Fibroblast of villous mesenchyme (primary cell): ENCODE results near the gene MBD5. TPM values are rescaled to one million over a fixed set of nuclear protein-coding genes. Genes with fewer than 3 reads are reported as not detected.

Experiments used
- DNase-seq: peaks from one replicate; pipeline ENCODE4 v3.0.0-alpha.2; 2010; ENCODE audit warnings: low read depth
- H3K4me3 ChIP-seq: 2 replicates; pipeline ENCODE4 v1.5.1; 2011; ENCODE audit warnings: low read depth, mild to moderate bottlenecking, low read length
- CTCF ChIP-seq: IDR thresholded peaks from 2 replicates; pipeline ENCODE4 v1.5.1; 2012; ENCODE audit warnings: low read depth, mild to moderate bottlenecking, low read length; ENCODE audit not compliant: insufficient read depth
- total RNA-seq: library from RNA; depleted of rRNA; stranded (reverse); fragments of >200 nt; gene quantifications from 2 replicates; pipeline ENCODE4 v1.2.3, GENCODE V29; 2012

Gene MBD5
- total RNA-seq, 1 donor: 35.0 TPM

GRCh38 chr2:148172131-148172753, 151.4 kb downstream of the MBD5 start:
- DNase-seq: no peak
- TF ChIP-seq CTCF: no peak

GRCh38 chr2:148173168-148173567, 152.3 kb downstream of the MBD5 start:
- no peak for TF ChIP-seq CTCF
- no peak overlapping the region for H3K4me3 ChIP-seq
- no peak for DNase-seq

More at GRCh38 chr2:148172131-148172753, 151.4 kb downstream of the MBD5 start:
- no peak overlapping the region for H3K4me3 ChIP-seq

GRCh38 chr2:148177559-148177958, 156.7 kb downstream of the MBD5 start:
- no peak overlapping the region for H3K4me3 ChIP-seq
- TF ChIP-seq CTCF: no peak
- DNase-seq: no peak

- no peak for DNase-seq
- TF ChIP-seq CTCF: no peak
- H3K4me3 ChIP-seq: no peak overlapping the region
Measured at GRCh38 chr2:148179724-148180123, 158.8 kb downstream of the MBD5 start.

- DNase-seq: no peak
- H3K4me3 ChIP-seq: no peak overlapping the region
- TF ChIP-seq CTCF: no peak
Measured at GRCh38 chr2:148184976-148185375, 164.1 kb downstream of the MBD5 start.

- no peak for DNase-seq
- TF ChIP-seq CTCF: no peak
- H3K4me3 ChIP-seq: no peak overlapping the region
Measured at GRCh38 chr2:148194882-148195281, 174.0 kb downstream of the MBD5 start.
